Measurements from ENCODE around the gene RNF214.
"Not testable (repeated sequence)": the region's sequence is repeated elsewhere in the genome, so short reads cannot be mapped to it uniquely, and the experiment has no call there.

Gene RNF214

DNA sequence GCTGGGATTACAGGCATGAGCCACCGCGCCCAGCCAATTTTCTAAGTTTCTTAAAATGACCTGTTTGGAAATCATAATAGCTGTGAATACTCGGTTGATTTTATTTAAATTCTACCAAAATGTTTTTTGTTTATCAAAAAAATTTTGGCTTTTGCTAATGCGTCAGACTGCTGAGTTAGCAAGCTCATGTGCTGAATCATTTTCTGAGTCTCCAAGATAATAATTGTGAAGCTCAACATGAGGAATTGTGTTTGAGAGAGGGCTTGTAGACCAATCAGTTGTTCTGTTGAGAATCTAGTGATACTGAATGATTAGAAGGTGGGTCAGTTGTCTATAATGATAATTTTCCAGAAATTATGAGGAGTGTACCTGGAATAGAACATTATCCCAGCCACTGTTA lies 15.9 kb downstream of the RNF214 start:
- Histone ChIP-seq H3K9me3 (ENCODE audit: control insufficient read depth, low read length) (no peaks in the 10 kb centered on the region), H3K4me3 (ENCODE audit: extremely low read depth, insufficient read depth, low read length, poor library complexity, severe bottlenecking) (no peak overlapping the region), H3K4me1 (ENCODE audit: control insufficient read depth, insufficient read depth, low read length, poor library complexity, severe bottlenecking) (no peaks in the 10 kb centered on the region), H3K36me3 (ENCODE audit: control insufficient read depth, insufficient read depth, low read length) (peaks cover 80% of the 10 kb centered on the region), H3K27ac (ENCODE audit: low read depth, low read length, severe bottlenecking) (no peak overlapping the region)
- 100% methylated on average over 2 to 3 of the region's 4 CpGs for WGBS, 2 experiments (ENCODE audit: insufficient coverage in 2 of 2)

DNA sequence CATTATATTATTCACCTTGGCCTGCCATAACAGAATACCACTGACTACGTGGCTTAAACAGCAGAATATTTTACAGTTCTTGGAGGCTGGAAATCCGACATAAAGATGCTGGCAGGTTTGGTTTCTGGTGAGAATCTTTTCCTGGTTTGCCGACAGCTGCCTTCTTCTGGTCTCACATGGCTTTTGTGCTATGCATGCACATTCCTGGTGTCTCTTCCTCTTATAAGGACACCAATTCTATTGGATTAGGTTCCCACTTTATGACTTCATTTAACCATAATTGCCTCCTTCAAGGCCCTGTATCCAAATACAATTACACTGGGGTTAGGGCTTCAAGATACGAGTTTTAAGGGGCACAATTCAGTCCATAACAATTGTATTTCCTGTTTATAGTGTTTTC lies 17.1 kb downstream of the RNF214 start:
- H3K36me3 ChIP-seq (ENCODE audit: control insufficient read depth, insufficient read depth, low read length): peaks cover 79% of the 10 kb centered on the region
- H3K9me3 ChIP-seq (ENCODE audit: control insufficient read depth, low read length): no peaks in the 10 kb centered on the region
- no peaks in the 10 kb centered on the region for H3K4me1 ChIP-seq (ENCODE audit: control insufficient read depth, insufficient read depth, low read length, poor library complexity, severe bottlenecking)
- no peak overlapping the region for H3K4me3 ChIP-seq (ENCODE audit: extremely low read depth, insufficient read depth, low read length, poor library complexity, severe bottlenecking)
- 89 to 93% methylated on average over 3 of the region's 4 CpGs for WGBS, 2 experiments (ENCODE audit: insufficient coverage in 2 of 2)
- no peak overlapping the region for H3K27ac ChIP-seq (ENCODE audit: low read depth, low read length, severe bottlenecking)

DNA sequence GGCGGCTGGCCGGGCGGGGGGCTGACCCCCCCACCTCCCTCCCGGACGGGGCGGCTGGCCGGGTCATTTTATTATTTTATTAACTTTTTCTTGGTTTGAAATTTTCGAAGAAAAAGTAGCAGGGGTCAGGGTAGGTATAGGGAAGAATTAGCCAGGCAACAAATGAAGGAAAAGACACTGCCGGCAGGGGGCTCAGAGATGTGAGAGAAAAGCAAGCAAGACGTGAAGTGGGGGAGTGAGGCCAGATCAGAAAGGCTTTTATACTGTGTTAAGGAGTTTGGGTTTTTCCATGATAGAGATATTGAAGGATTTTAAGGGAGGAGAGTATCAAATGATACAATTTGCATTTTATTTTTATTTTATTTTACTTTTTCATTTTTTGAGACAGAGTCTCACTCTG lies 19.0 kb downstream of the RNF214 start:
- Histone ChIP-seq H3K4me3 (ENCODE audit: extremely low read depth, insufficient read depth, low read length, poor library complexity, severe bottlenecking) (no peak overlapping the region), H3K27ac (ENCODE audit: low read depth, low read length, severe bottlenecking) (no peak overlapping the region), H3K4me1 (ENCODE audit: control insufficient read depth, insufficient read depth, low read length, poor library complexity, severe bottlenecking) (no peaks in the 10 kb centered on the region), H3K9me3 (ENCODE audit: control insufficient read depth, low read length) (no peaks in the 10 kb centered on the region), H3K36me3 (ENCODE audit: control insufficient read depth, insufficient read depth, low read length) (peaks cover 76% of the 10 kb centered on the region)
- 88 to 90% methylated on average over 2 to 3 of the region's 10 CpGs for WGBS, 2 experiments (ENCODE audit: insufficient coverage in 2 of 2)

DNA sequence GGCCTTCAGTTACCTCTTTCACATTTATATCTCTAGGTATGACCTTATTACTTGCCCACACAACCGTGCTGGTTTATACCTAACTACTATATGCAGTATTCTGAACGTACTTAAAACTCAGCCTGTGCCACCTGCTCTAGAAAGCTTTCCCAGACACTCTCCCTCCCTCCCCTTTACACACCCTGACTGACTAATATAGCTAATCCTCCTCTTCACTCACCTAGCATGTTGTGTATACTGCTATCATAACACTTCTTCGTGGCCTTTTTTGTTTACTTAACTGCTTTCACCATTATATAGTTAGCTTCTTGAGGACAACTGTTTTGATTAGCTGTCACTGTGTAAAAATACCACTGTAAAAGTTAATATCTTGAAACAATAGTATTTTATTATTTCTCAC lies 23.5 kb downstream of the RNF214 start:
- Histone ChIP-seq H3K4me3 (ENCODE audit: extremely low read depth, insufficient read depth, low read length, poor library complexity, severe bottlenecking) (no peak overlapping the region), H3K9me3 (ENCODE audit: control insufficient read depth, low read length) (no peaks in the 10 kb centered on the region), H3K27ac (ENCODE audit: low read depth, low read length, severe bottlenecking) (no peak overlapping the region), H3K36me3 (ENCODE audit: control insufficient read depth, insufficient read depth, low read length) (peaks cover 48% of the 10 kb centered on the region), H3K4me1 (ENCODE audit: control insufficient read depth, insufficient read depth, low read length, poor library complexity, severe bottlenecking) (no peaks in the 10 kb centered on the region)
- 92 to 94% methylated on average over 2 of the region's 3 CpGs for WGBS, 2 experiments (ENCODE audit: insufficient coverage in 2 of 2)

DNA sequence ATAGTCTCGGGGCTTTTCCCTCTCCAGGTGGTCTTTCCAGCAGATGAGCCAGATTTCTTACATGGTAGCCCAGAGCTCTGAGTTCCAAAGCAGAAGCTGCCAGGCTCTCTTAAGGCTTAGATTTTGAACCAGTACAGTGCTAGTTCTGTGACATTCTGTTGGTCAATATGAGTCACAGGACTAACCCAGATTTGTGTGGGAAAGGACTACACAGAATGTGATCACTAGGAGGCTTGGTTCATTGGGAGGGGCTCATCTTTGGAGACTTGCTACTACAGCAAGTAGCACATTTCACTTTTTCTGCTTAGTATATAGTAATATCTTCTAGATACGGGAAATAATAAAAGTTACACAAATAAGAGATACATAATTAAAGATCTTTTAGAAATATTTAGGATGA lies 24.1 kb downstream of the RNF214 start:
- Histone ChIP-seq H3K4me1 (ENCODE audit: control insufficient read depth, insufficient read depth, low read length, poor library complexity, severe bottlenecking) (no peaks in the 10 kb centered on the region), H3K4me3 (ENCODE audit: extremely low read depth, insufficient read depth, low read length, poor library complexity, severe bottlenecking) (no peak overlapping the region), H3K9me3 (ENCODE audit: control insufficient read depth, low read length) (no peaks in the 10 kb centered on the region), H3K27ac (ENCODE audit: low read depth, low read length, severe bottlenecking) (no peak overlapping the region), H3K36me3 (ENCODE audit: control insufficient read depth, insufficient read depth, low read length) (peaks cover 53% of the 10 kb centered on the region)
- 92 to 100% methylated on average over 1 of the region's 2 CpGs for WGBS, 2 experiments (ENCODE audit: insufficient coverage in 2 of 2)

DNA sequence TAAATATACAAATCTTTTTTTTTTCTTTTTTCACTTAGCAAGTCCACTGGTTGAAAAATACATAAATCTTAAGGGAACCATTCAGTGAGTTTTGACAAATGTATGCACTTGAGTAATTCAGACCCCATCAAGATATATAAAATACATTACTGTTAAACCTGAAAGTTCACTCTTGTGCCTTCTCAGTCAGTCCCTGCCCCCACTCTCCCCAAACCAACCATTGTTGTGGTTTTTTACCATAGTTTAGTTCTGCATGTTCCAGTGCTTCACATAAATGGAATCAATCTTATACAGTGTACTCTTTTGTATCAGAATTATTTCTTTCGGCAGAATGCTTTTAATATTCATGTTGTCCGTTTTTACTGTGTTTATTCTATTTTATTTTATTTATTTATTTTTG lies 26.1 kb downstream of the RNF214 start:
- H3K27ac ChIP-seq (ENCODE audit: low read depth, low read length, severe bottlenecking): no peak overlapping the region
- no peaks in the 10 kb centered on the region for H3K4me1 ChIP-seq (ENCODE audit: control insufficient read depth, insufficient read depth, low read length, poor library complexity, severe bottlenecking)
- WGBS, 2 experiments (ENCODE audit: insufficient coverage in 2 of 2): no CpG with 5 or more reads among the region's 2 CpGs
- no peaks in the 10 kb centered on the region for H3K9me3 ChIP-seq (ENCODE audit: control insufficient read depth, low read length)
- peaks cover 53% of the 10 kb centered on the region for H3K36me3 ChIP-seq (ENCODE audit: control insufficient read depth, insufficient read depth, low read length)
- no peak overlapping the region for H3K4me3 ChIP-seq (ENCODE audit: extremely low read depth, insufficient read depth, low read length, poor library complexity, severe bottlenecking)

DNA sequence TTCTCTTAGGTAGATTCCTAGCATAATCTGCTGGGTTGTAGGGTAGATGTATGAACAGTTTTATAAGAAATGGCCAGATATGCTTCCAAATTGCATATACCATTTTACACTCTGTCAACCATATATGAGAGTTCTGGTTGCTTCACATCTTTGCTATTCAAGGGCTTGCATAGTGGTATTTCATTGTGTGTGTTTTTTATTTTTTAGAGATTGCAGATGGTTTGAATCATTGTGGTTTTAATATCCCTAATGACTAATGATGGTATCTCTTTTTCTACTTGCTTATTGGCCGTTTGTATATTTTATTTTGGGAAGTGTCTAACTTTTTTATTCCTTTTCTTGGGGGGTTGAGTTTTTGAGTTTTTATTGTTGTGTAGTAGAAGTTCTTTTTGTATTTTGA lies 26.9 kb downstream of the RNF214 start:
- Histone ChIP-seq H3K27ac (ENCODE audit: low read depth, low read length, severe bottlenecking) (no peak overlapping the region), H3K9me3 (ENCODE audit: control insufficient read depth, low read length) (no peaks in the 10 kb centered on the region), H3K36me3 (ENCODE audit: control insufficient read depth, insufficient read depth, low read length) (peaks cover 48% of the 10 kb centered on the region), H3K4me3 (ENCODE audit: extremely low read depth, insufficient read depth, low read length, poor library complexity, severe bottlenecking) (no peak overlapping the region), H3K4me1 (ENCODE audit: control insufficient read depth, insufficient read depth, low read length, poor library complexity, severe bottlenecking) (no peaks in the 10 kb centered on the region)
- WGBS, 2 experiments (ENCODE audit: insufficient coverage in 2 of 2): 60% methylated on average over 1 of the region's 1 CpG; no CpG with 5 or more reads in 1 of the 2 experiments

DNA sequence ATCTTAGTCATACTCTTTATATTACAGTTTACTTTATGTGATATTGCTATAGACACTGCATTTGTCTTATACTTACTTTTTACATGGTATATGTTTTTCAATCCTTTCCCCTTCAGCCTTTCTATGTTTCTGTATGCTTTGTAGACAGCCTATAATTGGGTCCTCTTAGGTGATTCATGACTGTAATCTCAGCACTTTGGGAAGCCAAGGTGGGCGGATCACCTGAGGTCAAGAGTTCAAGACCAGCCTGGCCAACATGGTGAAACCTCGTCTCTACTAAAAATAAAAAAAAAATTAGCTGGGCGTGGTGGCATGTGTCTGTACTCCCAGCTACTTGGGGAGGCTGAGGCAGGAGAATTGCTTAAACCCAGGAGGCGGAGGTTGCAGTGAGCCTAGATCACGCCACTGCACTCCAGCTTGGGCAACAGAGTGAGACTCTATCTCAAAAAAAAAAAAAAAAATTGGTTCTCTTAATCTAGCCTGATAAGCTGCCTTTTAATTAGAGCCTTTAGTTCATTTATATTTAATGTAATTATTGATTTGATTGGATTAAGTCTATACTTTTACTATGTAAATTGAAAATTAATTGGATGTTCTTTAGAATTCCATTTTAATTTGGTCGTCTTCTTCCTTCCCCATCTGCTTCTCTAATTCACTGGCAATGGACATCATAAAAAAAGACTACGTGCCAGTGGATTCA lies 32.3 kb downstream of the RNF214 start:
- H3K27ac ChIP-seq (ENCODE audit: low read depth, low read length, severe bottlenecking); H3K4me1 ChIP-seq (ENCODE audit: control insufficient read depth, insufficient read depth, low read length, poor library complexity, severe bottlenecking); H3K4me3 ChIP-seq (ENCODE audit: extremely low read depth, insufficient read depth, low read length, poor library complexity, severe bottlenecking); H3K9me3 ChIP-seq (ENCODE audit: control insufficient read depth, low read length): not testable (repeated sequence)
- 94 to 97% methylated on average over 3 to 5 of the region's 7 CpGs for WGBS, 2 experiments (ENCODE audit: insufficient coverage in 2 of 2)
- H3K36me3 ChIP-seq (ENCODE audit: control insufficient read depth, insufficient read depth, low read length): peaks cover 43% of the 10 kb centered on the region

DNA sequence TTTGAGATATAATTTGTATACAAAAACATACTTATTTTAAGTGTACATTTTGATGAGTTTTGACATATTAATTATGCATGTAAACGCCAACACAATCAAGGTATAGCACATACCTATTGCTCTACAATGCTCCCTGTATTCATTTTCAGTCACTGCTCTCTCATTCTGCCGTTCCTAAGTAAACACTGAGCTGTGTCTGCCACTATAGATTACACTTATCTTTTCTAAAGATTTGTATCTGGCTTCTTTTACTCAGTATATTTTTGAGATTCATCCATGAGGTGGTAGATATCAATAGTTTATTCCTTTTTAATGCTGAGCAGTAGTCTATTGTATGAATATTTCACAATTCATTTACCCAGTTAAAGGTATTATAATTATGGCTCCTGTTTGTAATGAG lies 33.3 kb downstream of the RNF214 start:
- no peak overlapping the region for H3K27ac ChIP-seq (ENCODE audit: low read depth, low read length, severe bottlenecking)
- H3K4me1 ChIP-seq (ENCODE audit: control insufficient read depth, insufficient read depth, low read length, poor library complexity, severe bottlenecking): peaks cover 12% of the 10 kb centered on the region
- H3K9me3 ChIP-seq (ENCODE audit: control insufficient read depth, low read length): no peaks in the 10 kb centered on the region
- 100% methylated on average over 1 of the region's 2 CpGs; no CpG with 5 or more reads in 1 of the 2 experiments for whole genome bisulfite sequencing, 2 experiments (ENCODE audit: insufficient coverage in 2 of 2)
- no peak overlapping the region for H3K4me3 ChIP-seq (ENCODE audit: extremely low read depth, insufficient read depth, low read length, poor library complexity, severe bottlenecking)
- H3K36me3 ChIP-seq (ENCODE audit: control insufficient read depth, insufficient read depth, low read length): peaks cover 40% of the 10 kb centered on the region

DNA sequence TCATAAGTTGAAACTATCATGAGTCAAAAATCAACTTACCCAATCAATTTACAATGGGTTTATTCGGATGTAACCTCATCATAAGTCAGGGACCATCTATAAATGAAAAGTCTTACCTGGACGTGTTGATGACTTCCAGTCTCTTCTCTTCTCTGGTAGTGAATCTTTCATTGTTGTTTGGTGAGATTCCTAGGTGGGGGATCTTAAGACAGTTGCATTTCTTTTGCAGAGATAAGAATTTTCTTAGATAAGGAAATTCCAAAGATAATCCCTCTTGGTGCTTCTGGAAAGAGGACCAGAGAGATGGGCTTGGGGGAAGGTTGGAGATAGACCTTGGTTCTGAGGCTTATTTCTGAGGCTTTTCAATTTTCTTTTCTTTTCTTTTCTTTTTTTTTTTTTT lies 37.4 kb downstream of the RNF214 start:
- WGBS, 2 experiments (ENCODE audit: insufficient coverage in 2 of 2): 57 to 100% methylated on average over 1 of the region's 2 CpGs
- peak overlapping the region; percentile 49 for H3K27ac ChIP-seq (ENCODE audit: low read depth, low read length, severe bottlenecking)
- peaks cover 36% of the 10 kb centered on the region for H3K36me3 ChIP-seq (ENCODE audit: control insufficient read depth, insufficient read depth, low read length)

DNA sequence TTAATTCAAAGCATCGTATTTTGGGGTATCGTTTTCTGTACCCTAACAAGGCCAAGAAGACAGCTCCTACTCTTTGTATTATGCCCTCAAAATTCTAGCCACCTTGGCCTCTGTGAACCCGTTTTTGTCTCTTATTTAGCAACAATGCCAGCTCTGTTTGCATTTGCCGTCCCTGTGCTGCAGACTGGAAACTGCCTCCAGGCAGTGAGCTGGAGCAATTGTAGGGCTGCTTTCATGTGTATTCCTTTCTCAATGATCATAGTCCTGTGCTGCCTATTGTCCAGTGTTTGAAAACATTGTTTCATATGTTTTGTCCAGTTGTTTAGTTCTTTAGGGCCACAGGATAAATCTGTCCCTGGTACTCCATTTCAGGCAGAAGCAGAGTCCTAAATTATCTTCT lies 38.7 kb downstream of the RNF214 start:
- Histone ChIP-seq H3K9me3 (ENCODE audit: control insufficient read depth, low read length) (peaks cover 19% of the 10 kb centered on the region), H3K4me1 (ENCODE audit: control insufficient read depth, insufficient read depth, low read length, poor library complexity, severe bottlenecking) (peaks cover 19% of the 10 kb centered on the region), H3K4me3 (ENCODE audit: extremely low read depth, insufficient read depth, low read length, poor library complexity, severe bottlenecking) (no peak overlapping the region), H3K36me3 (ENCODE audit: control insufficient read depth, insufficient read depth, low read length) (peaks cover 34% of the 10 kb centered on the region), H3K27ac (ENCODE audit: low read depth, low read length, severe bottlenecking) (peak overlapping the region; percentile 29)
- WGBS, 2 experiments (ENCODE audit: insufficient coverage in 2 of 2): 81 to 100% methylated on average over 4 of the region's 4 CpGs

More for the DNA sequence above, 37.4 kb downstream of the RNF214 start:
- Histone ChIP-seq H3K4me1 (ENCODE audit: control insufficient read depth, insufficient read depth, low read length, poor library complexity, severe bottlenecking) (peaks cover 19% of the 10 kb centered on the region), H3K4me3 (ENCODE audit: extremely low read depth, insufficient read depth, low read length, poor library complexity, severe bottlenecking) (no peak overlapping the region), H3K9me3 (ENCODE audit: control insufficient read depth, low read length) (peaks cover 19% of the 10 kb centered on the region)
